Fibroblast of mammary gland (primary cell): ENCODE data around the gene SLFN12.
A peak's percentile ranks its signal among the peaks of the same experiment; 100 is the strongest.
"Not testable (repeated sequence)": the region's sequence is repeated elsewhere in the genome, so short reads cannot be mapped to it uniquely, and the experiment has no call there.

Experiments
- DNase-seq: peaks from one replicate; pipeline ENCODE4 v3.0.0-alpha.2; 2010; ENCODE audit warnings: low read depth
- H3K4me3 ChIP-seq: 2 replicates; pipeline ENCODE4 v1.5.1; 2011; ENCODE audit warnings: low read depth, mild to moderate bottlenecking, low read length, moderate library complexity; ENCODE audit not compliant: control insufficient read depth
- TF ChIP-seq, protein P1 (sequence below): conservative IDR thresholded peaks from 2 replicates; pipeline ENCODE4 v1.5.1; 2011; ENCODE audit warnings: low read depth, low read length, inconsistent platforms; ENCODE audit not compliant: control insufficient read depth, insufficient read depth

SLFN12 gene

DNA sequence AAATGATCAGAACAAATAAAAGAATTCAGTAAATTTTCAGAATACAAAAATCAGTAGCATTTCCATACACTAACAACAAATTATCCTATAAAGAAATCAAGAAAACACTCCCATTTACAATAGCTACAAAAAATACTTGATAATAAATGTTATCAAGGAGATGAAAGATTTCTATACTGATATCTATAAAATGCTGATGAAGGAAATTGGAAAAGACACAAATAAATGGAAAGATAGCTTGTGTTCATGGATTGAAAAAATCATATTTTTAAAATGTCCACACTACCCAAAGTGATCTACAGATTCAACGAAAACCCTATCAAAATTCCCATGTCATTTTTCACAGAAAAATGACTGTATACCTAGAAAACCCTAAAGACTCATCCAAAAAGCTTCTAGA is 18.1 kb downstream of the SLFN12 start:
- DNase-seq, result no peak
- no peak overlapping the region for H3K4me3 ChIP-seq
- TF ChIP-seq, protein P1, sequence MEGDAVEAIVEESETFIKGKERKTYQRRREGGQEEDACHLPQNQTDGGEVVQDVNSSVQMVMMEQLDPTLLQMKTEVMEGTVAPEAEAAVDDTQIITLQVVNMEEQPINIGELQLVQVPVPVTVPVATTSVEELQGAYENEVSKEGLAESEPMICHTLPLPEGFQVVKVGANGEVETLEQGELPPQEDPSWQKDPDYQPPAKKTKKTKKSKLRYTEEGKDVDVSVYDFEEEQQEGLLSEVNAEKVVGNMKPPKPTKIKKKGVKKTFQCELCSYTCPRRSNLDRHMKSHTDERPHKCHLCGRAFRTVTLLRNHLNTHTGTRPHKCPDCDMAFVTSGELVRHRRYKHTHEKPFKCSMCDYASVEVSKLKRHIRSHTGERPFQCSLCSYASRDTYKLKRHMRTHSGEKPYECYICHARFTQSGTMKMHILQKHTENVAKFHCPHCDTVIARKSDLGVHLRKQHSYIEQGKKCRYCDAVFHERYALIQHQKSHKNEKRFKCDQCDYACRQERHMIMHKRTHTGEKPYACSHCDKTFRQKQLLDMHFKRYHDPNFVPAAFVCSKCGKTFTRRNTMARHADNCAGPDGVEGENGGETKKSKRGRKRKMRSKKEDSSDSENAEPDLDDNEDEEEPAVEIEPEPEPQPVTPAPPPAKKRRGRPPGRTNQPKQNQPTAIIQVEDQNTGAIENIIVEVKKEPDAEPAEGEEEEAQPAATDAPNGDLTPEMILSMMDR, result no peak

GRCh38 chr17:35407531-35407930 is 24.8 kb downstream of the SLFN12 start:
- DNase-seq, result no peak
- no peak overlapping the region for H3K4me3 ChIP-seq
- TF ChIP-seq, protein P1, result no peak

GRCh38 chr17:35406568-35406967 is 25.7 kb downstream of the SLFN12 start:
- TF ChIP-seq, protein P1, result no peak
- no peak overlapping the region for H3K4me3 ChIP-seq
- DNase-seq, result no peak

DNA sequence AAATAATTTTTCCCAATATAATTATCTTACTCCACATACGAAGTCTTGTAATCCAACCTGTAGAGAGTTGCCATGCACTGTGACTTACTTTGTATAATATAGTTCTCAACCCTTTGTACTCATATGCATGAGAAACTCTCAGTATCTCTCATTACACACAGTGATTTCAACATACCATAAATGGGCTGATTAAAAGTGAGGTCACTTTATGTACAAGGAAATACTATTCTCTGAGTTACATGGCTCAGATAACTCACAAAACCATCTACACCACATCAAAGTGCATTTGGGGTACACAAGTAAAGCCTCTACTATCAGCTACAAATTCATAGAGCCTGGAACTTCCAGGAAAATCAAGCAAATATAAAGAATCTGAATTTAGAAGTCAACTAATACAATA is 27.9 kb downstream of the SLFN12 start:
- TF ChIP-seq, protein P1, result no peak
- no peak overlapping the region for H3K4me3 ChIP-seq
- peak; percentile 14 for DNase-seq

GRCh38 chr17:35393783-35394182 is 38.5 kb downstream of the SLFN12 start:
- not testable (repeated sequence) for H3K4me3 ChIP-seq, DNase-seq

DNA sequence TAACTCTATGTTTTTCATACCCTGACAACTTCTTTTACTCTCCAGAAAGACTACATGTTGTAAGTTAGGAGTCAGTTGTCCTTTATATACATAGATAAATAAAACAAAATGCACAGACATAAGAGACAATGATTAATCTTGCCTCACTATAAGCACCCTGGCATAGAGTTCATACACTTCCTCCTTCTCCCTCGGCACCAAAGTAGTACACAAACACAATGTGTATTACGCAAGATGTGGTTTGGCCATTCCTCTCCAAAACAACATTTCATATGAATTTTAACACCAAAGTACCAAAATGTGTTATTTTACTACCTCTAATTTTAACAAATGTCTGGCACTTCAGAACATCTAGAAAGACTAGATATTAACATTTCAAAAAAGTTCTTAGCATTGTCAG is 41.6 kb downstream of the SLFN12 start:
- DNase-seq, result peak; percentile 35
- no peak overlapping the region for H3K4me3 ChIP-seq
- TF ChIP-seq, protein P1, result no peak

DNA sequence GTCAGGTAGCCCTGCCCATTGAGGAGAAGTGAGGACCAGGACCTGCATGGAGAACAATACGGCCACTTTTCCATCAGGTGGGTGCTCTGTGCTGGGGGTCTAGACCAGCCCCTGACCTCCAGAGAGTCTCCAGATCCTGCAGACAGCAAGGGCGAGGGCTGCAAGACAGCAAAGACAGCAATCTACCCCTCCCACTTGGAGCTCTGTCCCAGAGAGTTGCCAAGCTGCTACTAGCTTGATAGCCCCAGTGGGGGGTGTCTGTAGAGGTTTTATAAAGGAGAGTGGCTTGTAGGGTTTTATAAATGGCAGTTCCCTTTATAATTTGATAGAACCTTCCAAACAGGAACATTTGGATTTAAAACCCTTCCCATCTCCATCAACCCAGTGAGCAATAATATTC is 42.1 kb downstream of the SLFN12 start:
- TF ChIP-seq, protein P1, result no peak
- no peak overlapping the region for H3K4me3 ChIP-seq
- DNase-seq, result no peak
